Left ventricle myocardium inferior (tissue), 1 donor: Measurements from ENCODE around the gene GPR183. TPM values are rescaled to one million over a fixed set of nuclear protein-coding genes. Genes with fewer than 3 reads are reported as not detected.

Experiments
- DNase-seq: peaks from one replicate; pipeline ENCODE4 v3.0.0-alpha.2; 2020
- H3K27ac ChIP-seq: fragments of 200-600 bp; replicated peaks from 2 replicates; pipeline ENCODE4 v1.8.0; 2021
- H3K27me3 ChIP-seq: fragments of 200-600 bp; 2 replicates; pipeline ENCODE4 v1.8.0; 2021; ENCODE audit warnings: low read depth
- H3K36me3 ChIP-seq: fragments of 200-600 bp; 2 replicates; pipeline ENCODE4 v1.8.0; 2021
- H3K4me1 ChIP-seq: fragments of 200-600 bp; 2 replicates; pipeline ENCODE4 v1.8.0; 2021
- H3K4me3 ChIP-seq: fragments of 200-600 bp; 2 replicates; pipeline ENCODE4 v1.8.0; 2021; ENCODE audit warnings: mild to moderate bottlenecking, moderate library complexity
- H3K9me3 ChIP-seq: fragments of 200-600 bp; replicated peaks from 2 replicates; pipeline ENCODE4 v1.8.0; 2021
- intact Hi-C: fragments of 100-400 bp; cut with micrococcal nuclease; formaldehyde crosslinking; loops from one replicate; pipeline ENCODE4 v1.11.0; 2022
- total RNA-seq: library from RNA; stranded (reverse); fragmentation: NEBNext Ultra II Directional; extraction: Animal tissue kit (Norgen Biotek cat#: 25700); gene quantifications from one replicate; pipeline ENCODE4 v1.2.1, GENCODE V29; 2021
- TF ChIP-seq, protein P1 (sequence below): fragments of 200-600 bp; IDR thresholded peaks from 2 replicates; pipeline ENCODE4 v1.8.0; 2021; ENCODE audit warnings: antibody characterized with exemption, mild to moderate bottlenecking, borderline replicate concordance
- donor health status: DM: no; HTN: yes; CAD: no; lungs with severe emphysema.

The GPR183 gene
- total RNA-seq, 1 donor from 2014 or later, result 1.7 TPM

DNA sequence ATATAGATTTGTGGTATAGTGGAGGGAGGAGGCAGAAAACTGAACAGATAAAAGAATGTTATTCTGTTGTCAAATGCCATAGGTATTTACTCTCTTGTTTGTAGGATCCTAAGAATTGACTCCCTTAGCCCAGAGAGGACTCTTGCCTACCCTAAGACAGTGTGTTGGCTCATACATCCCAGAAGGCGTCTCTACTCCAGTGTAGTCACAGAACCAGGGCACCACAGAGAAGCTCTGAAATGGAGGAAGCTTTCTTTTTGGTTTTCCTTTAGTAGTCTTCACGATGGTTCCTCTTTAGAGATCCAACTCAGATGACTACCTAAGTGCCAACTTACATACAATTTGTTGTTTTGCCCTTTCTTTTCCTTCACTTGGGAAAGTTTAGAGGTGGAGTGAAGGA lies 14.0 kb downstream of the GPR183 start:
- no peak overlapping the region for H3K27ac ChIP-seq

DNA sequence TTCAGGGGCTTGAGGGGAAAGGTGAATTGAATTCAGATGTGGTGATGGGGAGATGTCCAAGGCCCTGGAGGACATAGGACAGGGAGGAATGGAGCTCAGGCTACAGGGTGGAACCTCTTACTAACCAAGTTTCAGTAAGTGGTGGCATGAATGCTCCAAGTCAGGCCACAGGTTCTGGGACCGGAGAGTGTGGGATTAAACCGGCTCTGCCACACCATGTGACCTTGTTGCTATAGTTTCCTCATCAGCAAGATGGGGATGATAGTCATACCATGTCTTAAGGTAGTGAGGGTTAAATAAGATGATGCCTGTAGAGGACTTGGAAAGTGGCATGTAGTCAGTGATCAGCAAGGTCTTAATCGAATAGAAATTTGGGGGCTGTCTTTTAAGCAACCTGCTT lies 16.3 kb downstream of the GPR183 start:
- Histone ChIP-seq H3K27ac (no peak overlapping the region), H3K27me3 (no peaks in the 10 kb centered on the region), H3K9me3 (no peaks in the 10 kb centered on the region), H3K4me1 (peaks cover 32% of the 10 kb centered on the region), H3K4me3 (no peak overlapping the region), H3K36me3 (peaks cover 9% of the 10 kb centered on the region)
- TF ChIP-seq, protein P1, sequence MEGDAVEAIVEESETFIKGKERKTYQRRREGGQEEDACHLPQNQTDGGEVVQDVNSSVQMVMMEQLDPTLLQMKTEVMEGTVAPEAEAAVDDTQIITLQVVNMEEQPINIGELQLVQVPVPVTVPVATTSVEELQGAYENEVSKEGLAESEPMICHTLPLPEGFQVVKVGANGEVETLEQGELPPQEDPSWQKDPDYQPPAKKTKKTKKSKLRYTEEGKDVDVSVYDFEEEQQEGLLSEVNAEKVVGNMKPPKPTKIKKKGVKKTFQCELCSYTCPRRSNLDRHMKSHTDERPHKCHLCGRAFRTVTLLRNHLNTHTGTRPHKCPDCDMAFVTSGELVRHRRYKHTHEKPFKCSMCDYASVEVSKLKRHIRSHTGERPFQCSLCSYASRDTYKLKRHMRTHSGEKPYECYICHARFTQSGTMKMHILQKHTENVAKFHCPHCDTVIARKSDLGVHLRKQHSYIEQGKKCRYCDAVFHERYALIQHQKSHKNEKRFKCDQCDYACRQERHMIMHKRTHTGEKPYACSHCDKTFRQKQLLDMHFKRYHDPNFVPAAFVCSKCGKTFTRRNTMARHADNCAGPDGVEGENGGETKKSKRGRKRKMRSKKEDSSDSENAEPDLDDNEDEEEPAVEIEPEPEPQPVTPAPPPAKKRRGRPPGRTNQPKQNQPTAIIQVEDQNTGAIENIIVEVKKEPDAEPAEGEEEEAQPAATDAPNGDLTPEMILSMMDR, result no peak
- DNase-seq, result no peak
- intact Hi-C loops, result no loop called here

More for the DNA sequence above, 14.0 kb downstream of the GPR183 start:
- TF ChIP-seq, protein P1, result no peak
- no peak for DNase-seq
- intact Hi-C loops, result no loop called here
- Histone ChIP-seq H3K4me1 (peaks cover 9% of the 10 kb centered on the region), H3K36me3 (peaks cover 9% of the 10 kb centered on the region), H3K27me3 (no peaks in the 10 kb centered on the region), H3K9me3 (no peaks in the 10 kb centered on the region), H3K4me3 (no peak overlapping the region)

DNA sequence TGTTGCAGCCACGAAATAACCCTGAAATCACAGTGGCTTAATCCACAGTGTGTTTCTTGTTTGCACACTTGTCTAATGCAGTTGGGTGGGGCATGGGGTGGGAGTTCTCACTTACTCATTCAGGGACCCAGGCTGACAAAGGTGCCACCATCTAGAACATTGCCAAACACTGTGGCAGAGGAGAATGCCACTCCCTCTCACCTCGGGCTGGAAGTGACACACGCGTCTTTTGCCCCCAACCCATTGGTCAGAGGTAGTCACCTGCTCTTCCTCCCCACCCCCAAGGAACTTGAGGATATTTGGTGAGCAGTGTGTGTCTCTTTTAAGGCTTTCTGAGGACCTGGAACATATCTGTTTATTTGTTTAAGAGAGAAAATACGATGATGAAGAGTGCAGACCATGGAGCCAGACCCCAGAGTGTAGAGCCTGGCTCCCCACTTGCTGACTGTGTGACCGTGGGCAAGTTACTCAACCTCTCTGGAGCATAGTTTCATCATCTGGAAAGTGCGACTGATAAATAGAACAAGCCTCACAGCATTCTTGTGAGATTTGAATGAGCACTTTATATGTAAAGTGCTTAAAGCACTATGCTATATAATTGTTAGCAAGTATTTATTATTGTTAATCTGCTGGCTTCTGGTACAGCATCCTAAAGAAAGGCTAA lies 17.4 kb downstream of the GPR183 start:
- peaks cover 4% of the 10 kb centered on the region for H3K36me3 ChIP-seq
- H3K9me3 ChIP-seq, result no peaks in the 10 kb centered on the region
- H3K27me3 ChIP-seq, result no peaks in the 10 kb centered on the region
- TF ChIP-seq, protein P1, result no peak
- H3K4me3 ChIP-seq, result no peak overlapping the region
- no peak for DNase-seq
- intact Hi-C loops, result no loop called here
- peaks cover 43% of the 10 kb centered on the region for H3K4me1 ChIP-seq
- H3K27ac ChIP-seq, result no peak overlapping the region

DNA sequence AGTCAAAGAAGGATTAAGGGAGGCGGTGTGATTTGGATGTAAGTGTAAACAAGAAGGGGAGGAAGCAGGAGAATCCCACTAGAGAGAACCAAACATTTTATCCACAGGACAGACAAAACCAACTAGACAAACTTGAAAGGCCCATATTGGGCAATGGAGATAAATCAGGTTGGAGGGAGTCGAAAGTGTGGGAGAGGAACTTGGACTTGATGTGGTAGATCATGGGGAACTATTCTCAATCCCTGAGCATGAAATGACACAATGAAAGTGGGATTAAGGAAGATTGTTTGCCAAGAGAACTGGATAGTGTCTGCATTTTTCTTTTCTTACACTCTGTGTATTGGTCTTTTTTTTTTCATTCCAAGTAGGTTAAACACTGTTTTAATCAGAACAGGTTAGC lies 17.9 kb downstream of the GPR183 start:
- Histone ChIP-seq H3K27me3 (no peaks in the 10 kb centered on the region), H3K36me3 (peaks cover 4% of the 10 kb centered on the region), H3K9me3 (no peaks in the 10 kb centered on the region), H3K27ac (no peak overlapping the region), H3K4me3 (no peak overlapping the region), H3K4me1 (peaks cover 48% of the 10 kb centered on the region)
- TF ChIP-seq, protein P1, result no peak
- intact Hi-C loops, result no loop called here
- no peak for DNase-seq

DNA sequence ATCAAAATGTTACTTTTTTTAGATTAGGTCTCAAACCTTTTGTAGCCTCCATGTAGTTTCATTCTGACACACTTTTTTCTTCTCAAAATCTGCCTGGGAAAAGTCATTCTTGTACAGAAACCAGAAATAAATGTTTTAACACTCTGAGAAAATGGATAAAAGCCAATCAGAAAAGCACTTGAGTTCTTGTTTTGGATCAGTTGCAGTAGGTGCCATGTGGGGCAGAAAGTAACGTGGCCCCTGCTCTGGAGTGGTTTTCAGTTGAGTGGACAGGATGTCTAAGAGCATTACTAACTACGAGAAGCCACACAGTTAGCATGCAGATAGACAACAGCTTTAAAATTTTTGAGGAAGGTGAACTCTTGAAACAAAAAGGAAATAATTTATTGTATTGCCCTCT lies 19.1 kb downstream of the GPR183 start:
- Histone ChIP-seq H3K36me3 (peaks cover 4% of the 10 kb centered on the region), H3K4me1 (peaks cover 54% of the 10 kb centered on the region), H3K4me3 (no peak overlapping the region), H3K27me3 (no peaks in the 10 kb centered on the region), H3K27ac (peak overlapping the region; percentile 77), H3K9me3 (no peaks in the 10 kb centered on the region)
- intact Hi-C loops, result no loop called here
- TF ChIP-seq, protein P1, result no peak
- no peak for DNase-seq
